ENCODE measurements around the gene ZNF223.
A peak's percentile ranks its signal among the peaks of the same experiment; 100 is the strongest.

The ZNF223 gene

DNA sequence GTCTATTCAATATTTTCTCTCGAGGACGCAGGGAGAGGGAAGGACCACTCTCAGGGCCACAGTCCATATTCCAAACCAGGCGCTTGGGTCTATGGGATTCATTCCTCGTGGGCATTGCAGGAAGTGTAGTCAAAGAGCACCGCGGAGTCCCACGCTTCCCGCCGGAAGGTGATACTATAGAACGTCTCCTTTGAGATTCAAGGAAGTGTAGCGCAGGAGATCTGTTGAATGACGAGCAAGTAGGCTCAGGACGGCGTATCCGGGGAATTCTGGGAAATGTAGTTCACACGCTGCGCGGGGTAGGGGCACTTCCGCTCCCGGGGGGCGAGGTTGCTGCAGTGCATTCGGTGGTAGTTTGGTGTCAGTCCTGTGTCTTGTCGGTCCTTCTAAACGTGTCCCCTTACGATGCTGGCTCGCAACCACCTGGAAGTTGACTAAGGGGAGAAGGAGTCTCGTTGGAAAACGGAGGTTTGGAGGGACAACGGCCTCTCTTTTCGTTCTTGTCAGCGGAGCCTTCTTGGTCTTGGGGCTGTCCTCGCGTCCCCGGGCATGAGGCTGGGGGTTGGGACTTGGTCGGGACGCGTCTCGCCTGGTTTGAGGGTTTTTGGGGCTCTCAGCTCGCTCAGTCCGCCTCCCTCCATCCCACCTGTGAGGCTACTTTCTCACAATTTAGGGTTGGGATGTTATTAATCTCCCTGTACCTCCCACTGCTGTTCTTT lies 20.1 kb downstream of the ZNF223 start, which contains the start of gene ZNF284:
Gene ZNF284, plus strand, starts transcription at position 336 of the 719 bp plus-strand sequence. CDS start 4,231 bp downstream, outside the sequence.
- TF ChIP-seq TAF1 (IDR thresholded peaks at IDR 0.05; ENCODE audit: borderline replicate concordance, insufficient read depth, low read length) (peak; percentile 37; the same call in 1 of the 2 replicates), REST (IDR thresholded peaks at IDR 0.05; ENCODE audit: insufficient read depth in 1 of 2, low read depth in 2 of 2, low read length in 2 of 2) (no peak), SIN3A (IDR thresholded peaks at IDR 0.05; ENCODE audit: borderline replicate concordance, insufficient read depth, low read length) (no peak), FOXP2 (optimal IDR thresholded peaks at IDR 0.05; ENCODE audit: borderline replicate concordance, extremely low read depth, extremely low read length, insufficient read depth) (no peak), POLR2AphosphoS5 (IDR thresholded peaks at IDR 0.05; ENCODE audit: low read depth, low read length) (peak; percentile 60)

DNA sequence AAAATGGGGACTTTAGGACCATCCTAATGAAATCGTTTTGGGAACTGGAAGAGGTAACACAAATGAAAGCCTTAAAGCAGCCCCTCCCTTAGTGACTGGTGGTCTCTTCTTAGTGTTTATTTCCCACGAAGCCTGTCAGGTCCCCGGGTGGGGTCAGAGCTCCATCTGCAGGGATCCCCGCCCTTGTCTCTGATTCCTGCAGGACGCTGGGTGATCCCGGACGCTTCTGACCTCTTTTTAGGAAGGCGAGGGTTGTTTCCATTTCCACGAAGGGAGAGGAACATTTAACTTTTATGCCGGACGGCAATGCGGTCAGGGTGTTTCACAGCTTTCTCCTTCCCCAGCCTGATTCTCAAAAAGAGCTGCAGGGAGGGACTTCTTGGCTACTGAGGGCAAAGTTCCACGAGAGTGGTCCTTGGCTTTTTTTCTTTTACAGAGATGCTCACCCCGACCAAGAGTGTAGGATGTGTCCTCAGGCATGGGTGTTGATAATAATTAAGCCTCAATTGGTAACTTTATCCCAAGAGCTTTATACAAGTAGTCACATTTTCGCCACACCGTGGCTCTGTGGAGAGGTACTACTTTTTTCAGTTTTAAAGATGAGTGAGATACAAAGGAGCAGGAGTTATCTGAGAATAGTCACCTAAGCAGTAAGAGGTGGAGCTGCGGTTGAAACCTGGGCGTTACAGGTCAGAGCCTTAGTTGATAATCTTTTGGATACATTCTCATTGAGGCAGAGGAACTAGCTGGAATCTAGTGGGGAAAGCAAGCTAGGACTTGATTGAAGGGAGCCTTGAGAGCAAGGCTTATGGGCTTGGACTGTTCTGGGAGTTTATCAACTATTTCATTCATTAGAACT lies 20.9 kb downstream of the ZNF223 start:
- TF ChIP-seq POLR2AphosphoS5 (IDR thresholded peaks at IDR 0.05; ENCODE audit: low read depth, low read length): no peak
- no peak for TF ChIP-seq REST (IDR thresholded peaks at IDR 0.05; ENCODE audit: insufficient read depth in 1 of 2, low read depth in 2 of 2, low read length in 2 of 2)
- TF ChIP-seq SIN3A (IDR thresholded peaks at IDR 0.05; ENCODE audit: borderline replicate concordance, insufficient read depth, low read length): no peak
- TF ChIP-seq FOXP2 (optimal IDR thresholded peaks at IDR 0.05; ENCODE audit: borderline replicate concordance, extremely low read depth, extremely low read length, insufficient read depth): no peak
- TF ChIP-seq TAF1 (IDR thresholded peaks at IDR 0.05; ENCODE audit: borderline replicate concordance, insufficient read depth, low read length): no peak

GRCh38 chr19:44076325-44076724 lies 24.5 kb downstream of the ZNF223 start:
- TF ChIP-seq FOXP2 (optimal IDR thresholded peaks at IDR 0.05; ENCODE audit: borderline replicate concordance, extremely low read depth, extremely low read length, insufficient read depth) (no peak), REST (IDR thresholded peaks at IDR 0.05; ENCODE audit: insufficient read depth in 1 of 2, low read depth in 2 of 2, low read length in 2 of 2) (no peak), POLR2AphosphoS5 (IDR thresholded peaks at IDR 0.05; ENCODE audit: low read depth, low read length) (no peak), TAF1 (IDR thresholded peaks at IDR 0.05; ENCODE audit: borderline replicate concordance, insufficient read depth, low read length) (no peak), SIN3A (IDR thresholded peaks at IDR 0.05; ENCODE audit: borderline replicate concordance, insufficient read depth, low read length) (no peak)

DNA sequence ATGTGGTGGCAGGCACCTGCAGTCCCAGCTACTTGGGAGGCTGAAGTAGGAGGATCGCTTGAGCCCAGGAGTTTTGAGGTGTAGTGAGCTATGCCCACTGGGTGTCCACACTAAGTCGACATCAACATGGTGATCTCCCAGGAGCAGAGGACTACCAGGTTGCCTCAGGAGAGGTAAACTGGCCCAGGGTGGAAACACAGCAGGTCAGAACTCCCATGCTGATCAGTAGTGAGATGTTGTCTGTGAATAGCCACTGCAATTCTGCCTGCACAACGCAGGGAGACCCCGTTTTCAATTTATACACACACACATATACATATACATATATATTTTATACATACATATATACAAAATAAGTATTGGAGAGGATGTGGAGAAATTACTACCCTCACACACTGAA lies 40.3 kb downstream of the ZNF223 start:
- TF ChIP-seq TAF1 (IDR thresholded peaks at IDR 0.05; ENCODE audit: borderline replicate concordance, insufficient read depth, low read length) (no peak), REST (IDR thresholded peaks at IDR 0.05; ENCODE audit: insufficient read depth in 1 of 2, low read depth in 2 of 2, low read length in 2 of 2) (no peak)
